NCI-H446 treated with DMSO at 0.1 percent for 48 hours (cell line): ENCODE results near the gene CNTNAP4.

ENCODE experiments used
- DNase-seq: peaks from one replicate; lab custom pipeline; 2025; lab: John Stamatoyannopoulos, UW

The CNTNAP4 gene

DNA sequence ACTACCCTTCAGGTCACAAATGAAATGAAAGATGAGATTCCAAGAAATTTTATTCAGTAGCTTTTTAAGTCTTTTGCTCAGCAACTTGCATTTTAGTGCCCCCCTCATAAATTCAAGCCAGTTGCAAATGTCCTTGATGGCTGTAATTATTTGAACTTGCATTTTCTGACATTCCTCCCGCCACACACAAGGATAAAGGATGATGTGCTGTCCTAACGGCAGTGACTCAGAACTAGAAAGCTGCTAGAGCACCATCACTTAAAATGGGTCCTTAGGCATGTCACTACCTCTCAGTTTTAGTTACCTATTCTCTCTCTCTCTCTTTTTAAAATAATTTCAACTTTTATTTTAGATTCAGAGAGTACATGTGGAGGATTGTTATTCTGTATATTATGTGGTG is 306.7 kb downstream of the CNTNAP4 start:
- DNase-seq, result no peak

DNA sequence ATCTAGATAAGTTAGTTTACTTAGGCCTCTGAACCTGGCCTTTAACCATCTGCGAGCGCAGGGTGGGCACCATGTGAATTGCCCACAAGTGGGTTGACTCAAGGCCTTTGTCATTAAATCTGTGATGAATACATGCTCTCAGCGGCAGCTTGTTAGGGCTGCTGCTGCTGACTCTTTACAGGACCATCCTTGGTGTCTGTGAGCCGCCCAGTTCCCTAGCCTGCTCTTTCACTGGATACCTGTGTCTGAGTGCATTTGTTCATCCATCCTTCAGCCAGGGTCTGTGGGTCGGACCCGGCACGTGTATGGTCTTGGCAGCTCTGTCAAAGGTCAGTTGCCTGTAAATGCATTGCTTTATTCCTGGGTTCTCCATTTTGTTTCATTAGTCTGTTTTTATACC is 321.3 kb downstream of the CNTNAP4 start:
- DNase-seq, result no peak

DNA sequence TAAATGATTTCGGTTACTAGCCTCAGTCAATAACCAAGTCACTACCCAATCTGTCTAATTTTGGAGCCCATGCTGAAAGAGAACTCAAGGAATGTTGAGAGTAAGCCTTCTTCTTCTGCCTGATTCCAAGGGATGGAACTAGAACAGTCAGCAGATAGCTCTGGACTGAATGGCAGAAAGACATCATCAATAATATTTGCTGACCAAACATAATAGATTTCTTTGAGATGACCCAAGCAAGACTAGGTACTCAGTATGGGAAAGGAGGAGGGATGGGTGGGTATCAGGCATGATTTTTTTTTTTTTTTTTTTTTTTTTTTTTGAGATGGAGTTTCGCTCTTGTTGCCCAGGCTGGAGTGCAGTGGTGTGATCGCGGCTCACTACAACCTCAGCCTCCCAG is 330.1 kb downstream of the CNTNAP4 start:
- no peak for DNase-seq
